ENCODE measurements around the gene ADAT3. TPM values are rescaled to one million over a fixed set of nuclear protein-coding genes. Genes with fewer than 3 reads are reported as not detected.
"Not testable (repeated sequence)": the region's sequence is repeated elsewhere in the genome, so short reads cannot be mapped to it uniquely, and the experiment has no call there.

ADAT3 gene
- total and polyA plus RNA-seq, 9 donors = 1.0 to 3.3 (median 2.2) TPM

DNA sequence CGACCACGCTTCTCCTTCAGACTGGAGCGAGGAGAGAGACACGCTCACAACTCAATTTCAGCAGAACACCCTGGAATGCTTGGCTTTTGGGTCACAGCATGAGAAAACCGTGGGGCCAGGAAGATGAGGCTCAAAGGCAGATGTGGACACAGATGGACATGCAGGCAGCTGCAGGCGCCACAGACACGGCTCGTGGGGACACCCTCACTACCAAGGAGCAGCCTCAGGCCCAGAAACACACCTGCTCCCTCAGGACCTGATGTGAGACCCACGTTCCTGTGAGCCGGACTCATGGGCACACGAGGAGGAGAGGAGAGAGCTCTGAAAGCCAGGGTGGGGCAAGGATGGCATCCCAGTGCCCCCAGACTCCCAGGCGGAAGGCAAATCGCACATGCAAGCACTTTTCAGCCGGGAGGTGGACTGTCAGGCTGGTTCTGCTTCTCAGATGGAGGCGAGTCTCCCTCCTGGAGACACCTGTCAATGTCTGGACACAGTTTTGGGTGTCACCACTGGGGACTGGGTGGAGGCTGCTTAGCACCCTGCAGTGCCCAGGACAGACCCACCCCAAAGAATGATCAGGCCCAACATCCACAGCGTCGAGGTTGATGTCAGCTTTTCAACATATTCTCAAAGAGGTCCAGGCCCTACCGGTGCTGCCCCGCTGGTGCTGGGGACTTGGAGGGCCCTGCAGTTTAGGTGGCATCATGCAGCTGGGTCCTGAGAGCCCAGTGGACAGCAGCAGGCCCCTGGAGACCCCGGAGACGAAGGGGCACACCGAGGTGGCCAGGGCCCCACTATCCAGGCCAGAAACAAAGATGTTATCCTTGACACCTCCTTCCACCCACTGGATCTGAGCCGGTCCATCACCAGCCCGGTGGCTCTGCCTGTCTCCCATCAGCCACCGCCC is 22.2 kb upstream of the ADAT3 start:
- Histone ChIP-seq H3K4me3 (ENCODE audit: low read length) (peak overlapping the region; percentile 98), H3K9me3 (replicated peaks; ENCODE audit: control insufficient read depth, low read depth, low read length) (no peaks in the 10 kb centered on the region)
- 57% methylated on average over 20 of the region's 25 CpGs for WGBS (ENCODE audit: insufficient coverage)

DNA sequence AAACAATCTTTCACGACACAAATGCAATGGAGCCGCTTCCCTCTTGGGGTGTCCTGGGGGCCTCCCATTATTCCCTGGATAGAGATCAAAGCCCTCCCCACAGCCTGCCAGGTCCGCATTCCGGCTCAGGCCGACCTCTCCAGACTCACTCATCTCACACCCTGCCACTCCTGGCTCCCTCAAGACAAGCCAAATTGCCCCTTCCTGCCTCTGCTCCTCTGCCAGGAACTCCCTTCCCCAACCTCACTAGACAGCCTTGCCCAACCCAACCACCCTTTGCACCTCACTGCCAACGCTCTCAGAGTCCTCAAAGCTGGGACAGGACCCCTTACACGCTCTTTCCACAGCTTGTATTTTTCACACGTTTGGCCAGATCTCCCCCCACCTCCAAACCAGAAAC is 21.4 kb upstream of the ADAT3 start:
- DNase-seq = no peak
- peaks cover 42% of the 10 kb centered on the region for H3K4me1 ChIP-seq (ENCODE audit: control insufficient read depth, insufficient read depth, low read length)
- WGBS (ENCODE audit: insufficient coverage) = 28% methylated on average over 6 of the region's 8 CpGs

More for the DNA sequence above, 22.2 kb upstream of the ADAT3 start:
- no peaks in the 10 kb centered on the region for H3K27me3 ChIP-seq (ENCODE audit: control insufficient read depth, insufficient read depth, low read length)
- H3K36me3 ChIP-seq (ENCODE audit: control insufficient read depth, insufficient read depth, low read length) = peaks cover 5% of the 10 kb centered on the region
- H3K4me1 ChIP-seq (ENCODE audit: control insufficient read depth, insufficient read depth, low read length) = peaks cover 42% of the 10 kb centered on the region
- no peak for DNase-seq
- H3K27ac ChIP-seq (ENCODE audit: low read length) = peak overlapping the region; percentile 91

DNA sequence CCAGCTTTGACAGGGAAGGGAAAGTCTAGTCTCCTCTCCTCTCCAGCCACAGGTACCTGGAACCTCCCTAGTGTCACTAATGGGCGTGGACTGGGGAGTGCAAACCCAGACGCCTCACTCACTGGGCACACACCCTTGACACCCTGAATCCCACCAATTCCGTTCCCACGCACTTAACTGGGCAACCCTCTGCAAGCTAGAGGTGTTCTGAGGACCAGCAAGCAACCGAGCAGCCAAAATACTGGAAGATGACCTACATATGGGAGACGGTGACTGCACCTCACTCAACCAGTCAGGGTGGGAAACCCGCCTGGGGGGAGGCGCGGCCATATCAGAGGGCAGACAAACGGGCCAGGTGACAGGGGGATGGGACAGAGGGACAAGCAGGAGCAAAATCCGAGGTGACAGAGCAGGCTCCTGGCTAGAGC is 20.9 kb upstream of the ADAT3 start:
- peaks cover 42% of the 10 kb centered on the region for H3K4me1 ChIP-seq (ENCODE audit: control insufficient read depth, insufficient read depth, low read length)
- 4% methylated on average over 10 of the region's 11 CpGs for WGBS (ENCODE audit: insufficient coverage)
- H3K9me3 ChIP-seq (replicated peaks; ENCODE audit: control insufficient read depth, low read depth, low read length) = no peaks in the 10 kb centered on the region

More for the DNA sequence above, 21.4 kb upstream of the ADAT3 start:
- Histone ChIP-seq H3K27me3 (ENCODE audit: control insufficient read depth, insufficient read depth, low read length) (no peaks in the 10 kb centered on the region), H3K36me3 (ENCODE audit: control insufficient read depth, insufficient read depth, low read length) (peaks cover 5% of the 10 kb centered on the region), H3K9me3 (replicated peaks; ENCODE audit: control insufficient read depth, low read depth, low read length) (no peaks in the 10 kb centered on the region), H3K4me3 (ENCODE audit: low read length) (peak overlapping the region; percentile 98), H3K27ac (ENCODE audit: low read length) (peak overlapping the region; percentile 91)

DNA sequence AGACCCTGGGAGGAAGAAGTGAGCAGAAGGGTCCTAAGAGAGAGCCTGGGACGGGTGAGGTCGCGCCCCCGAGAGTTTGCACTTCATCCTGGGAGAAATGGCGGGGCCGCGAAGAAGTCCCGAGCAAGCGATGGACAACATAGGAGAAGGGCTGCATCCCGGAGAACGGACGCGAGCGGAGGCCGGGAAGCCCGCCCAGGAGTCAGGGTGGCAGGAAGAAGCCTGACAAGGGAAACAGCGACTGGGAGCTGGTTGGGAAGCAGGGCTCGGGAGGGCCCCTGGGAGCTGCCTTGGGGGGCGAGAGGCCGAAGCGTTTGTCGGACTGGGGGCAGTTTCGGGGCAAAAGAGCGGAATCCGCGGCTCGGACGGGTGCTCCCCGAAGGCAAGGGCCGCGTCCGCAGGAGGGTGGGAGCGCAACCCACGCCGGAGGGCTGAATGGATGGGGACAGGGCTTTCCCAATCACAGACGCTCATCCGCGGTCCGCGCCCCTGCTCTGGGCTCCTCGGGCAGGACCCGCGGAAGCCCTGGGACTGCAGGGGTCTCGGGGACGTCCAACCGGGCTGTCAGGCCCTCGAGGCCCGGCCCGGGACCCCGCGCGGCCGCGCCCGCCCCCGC is 20.4 kb upstream of the ADAT3 start:
- peaks cover 42% of the 10 kb centered on the region for H3K4me1 ChIP-seq (ENCODE audit: control insufficient read depth, insufficient read depth, low read length)
- peak overlapping the region; percentile 91 for H3K27ac ChIP-seq (ENCODE audit: low read length)
- DNase-seq = no peak
- under 1% methylated on average over 55 of the region's 56 CpGs for WGBS (ENCODE audit: insufficient coverage)
- H3K9me3 ChIP-seq (replicated peaks; ENCODE audit: control insufficient read depth, low read depth, low read length) = no peaks in the 10 kb centered on the region
- H3K4me3 ChIP-seq (ENCODE audit: low read length) = peak overlapping the region; percentile 98
- peaks cover 5% of the 10 kb centered on the region for H3K36me3 ChIP-seq (ENCODE audit: control insufficient read depth, insufficient read depth, low read length)
- H3K27me3 ChIP-seq (ENCODE audit: control insufficient read depth, insufficient read depth, low read length) = no peaks in the 10 kb centered on the region

More for the DNA sequence above, 20.9 kb upstream of the ADAT3 start:
- H3K4me3 ChIP-seq (ENCODE audit: low read length) = peak overlapping the region; percentile 98
- no peaks in the 10 kb centered on the region for H3K27me3 ChIP-seq (ENCODE audit: control insufficient read depth, insufficient read depth, low read length)
- no peak for DNase-seq
- peak overlapping the region; percentile 91 for H3K27ac ChIP-seq (ENCODE audit: low read length)
- peaks cover 5% of the 10 kb centered on the region for H3K36me3 ChIP-seq (ENCODE audit: control insufficient read depth, insufficient read depth, low read length)

DNA sequence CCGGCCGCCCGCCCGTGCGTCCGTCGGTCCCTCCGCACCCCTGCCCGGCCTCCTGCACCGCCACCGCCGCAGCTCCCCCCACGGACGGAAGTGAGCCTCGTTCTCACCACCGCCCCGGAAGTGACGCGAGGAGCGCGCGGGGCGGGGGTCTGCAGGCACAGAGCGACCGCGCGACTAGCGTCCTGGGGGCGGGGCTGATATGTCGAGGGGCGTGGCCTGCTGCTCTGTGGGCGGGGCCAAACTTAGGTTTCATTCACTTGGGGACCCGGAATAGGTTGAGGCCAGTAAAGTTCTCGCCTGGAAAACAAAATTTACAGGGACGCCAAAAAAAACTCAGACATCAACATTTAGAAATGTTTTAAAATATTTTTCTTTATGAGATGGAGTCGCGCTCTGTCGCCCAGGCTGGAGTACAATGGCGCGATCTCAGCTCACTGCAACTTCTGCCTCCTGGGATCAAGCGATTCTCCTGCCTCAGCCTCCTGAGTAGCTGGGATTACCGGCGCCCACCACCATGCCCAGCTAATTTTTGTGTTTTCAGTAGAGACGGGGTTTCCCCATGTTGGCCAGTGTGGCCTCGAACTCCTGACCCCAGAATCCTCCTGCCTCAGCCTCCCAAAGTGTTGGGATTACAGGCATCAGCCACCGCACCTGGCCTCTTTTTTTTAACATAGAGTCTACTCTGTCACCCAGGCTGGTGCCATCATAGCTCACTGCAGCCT is 19.6 kb upstream of the ADAT3 start, which contains the start of gene ABHD17A:
Gene ABHD17A, minus strand, starts transcription at position 99 of the 722 bp plus-strand sequence. CDS start 3,930 bp downstream, outside the sequence.
- WGBS (ENCODE audit: insufficient coverage) = 25% methylated on average over 33 of the region's 46 CpGs
- not testable (repeated sequence) for H3K9me3 ChIP-seq (replicated peaks; ENCODE audit: control insufficient read depth, low read depth, low read length); H3K36me3 ChIP-seq (ENCODE audit: control insufficient read depth, insufficient read depth, low read length); H3K27me3 ChIP-seq (ENCODE audit: control insufficient read depth, insufficient read depth, low read length)
- peaks cover 41% of the 10 kb centered on the region for H3K4me1 ChIP-seq (ENCODE audit: control insufficient read depth, insufficient read depth, low read length)
- peak; percentile 97 for DNase-seq
- H3K4me3 ChIP-seq (ENCODE audit: low read length) = peak within 1 kb of the TSS; percentile 98
- peak within 1 kb of the TSS; percentile 91 for H3K27ac ChIP-seq (ENCODE audit: low read length)

DNA sequence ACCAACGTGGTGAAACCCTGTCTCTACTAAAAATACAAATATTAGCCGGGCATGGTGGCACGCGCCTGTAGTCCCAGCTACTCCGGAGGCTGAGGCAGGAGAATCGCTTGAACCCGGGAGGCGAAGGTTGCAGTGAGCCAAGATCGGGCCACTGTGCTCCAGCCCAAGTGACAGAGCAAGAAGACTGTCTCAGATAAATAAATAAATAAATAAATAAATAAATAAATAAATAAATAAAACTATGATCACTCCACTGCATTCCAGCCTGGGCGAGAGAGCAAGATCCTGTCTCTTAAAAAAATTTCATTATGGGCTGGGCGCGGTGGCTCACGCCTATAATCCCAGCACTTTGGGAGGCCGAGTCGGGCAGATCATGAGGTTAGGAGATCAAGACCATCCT is 18.8 kb upstream of the ADAT3 start:
- DNase-seq; H3K27ac ChIP-seq (ENCODE audit: low read length); H3K4me3 ChIP-seq (ENCODE audit: low read length); H3K9me3 ChIP-seq (replicated peaks; ENCODE audit: control insufficient read depth, low read depth, low read length); H3K36me3 ChIP-seq (ENCODE audit: control insufficient read depth, insufficient read depth, low read length); H3K27me3 ChIP-seq (ENCODE audit: control insufficient read depth, insufficient read depth, low read length): not testable (repeated sequence)
- WGBS (ENCODE audit: insufficient coverage) = 94% methylated on average over 11 of the region's 15 CpGs
- peaks cover 36% of the 10 kb centered on the region for H3K4me1 ChIP-seq (ENCODE audit: control insufficient read depth, insufficient read depth, low read length)

DNA sequence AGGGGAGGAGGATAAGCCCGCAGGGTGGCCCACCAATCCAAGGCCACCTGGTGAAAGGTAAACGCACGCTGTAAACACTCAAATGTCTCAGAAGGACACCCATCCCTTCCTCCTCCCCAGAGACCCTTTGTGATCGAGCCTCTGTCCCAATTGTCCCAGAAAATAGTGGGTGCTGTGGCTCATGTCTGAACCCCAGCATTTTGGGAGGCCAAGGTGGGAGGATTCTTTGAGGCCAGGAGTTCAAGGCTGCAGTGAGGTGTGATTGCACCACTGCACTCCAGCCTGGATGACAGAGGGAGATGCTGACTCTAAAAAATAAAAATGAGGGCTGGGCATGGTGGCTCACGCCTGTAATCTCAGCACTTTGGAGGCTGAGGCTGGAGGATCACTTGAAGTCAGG is 16.8 kb upstream of the ADAT3 start:
- H3K27ac ChIP-seq (ENCODE audit: low read length) = no peak overlapping the region
- 91% methylated on average over 1 of the region's 5 CpGs for WGBS (ENCODE audit: insufficient coverage)
- no peaks in the 10 kb centered on the region for H3K9me3 ChIP-seq (replicated peaks; ENCODE audit: control insufficient read depth, low read depth, low read length)
- no peak overlapping the region for H3K4me3 ChIP-seq (ENCODE audit: low read length)
- H3K27me3 ChIP-seq (ENCODE audit: control insufficient read depth, insufficient read depth, low read length) = no peaks in the 10 kb centered on the region
- no peaks in the 10 kb centered on the region for H3K36me3 ChIP-seq (ENCODE audit: control insufficient read depth, insufficient read depth, low read length)
- H3K4me1 ChIP-seq (ENCODE audit: control insufficient read depth, insufficient read depth, low read length) = peaks cover 19% of the 10 kb centered on the region
- no peak for DNase-seq

DNA sequence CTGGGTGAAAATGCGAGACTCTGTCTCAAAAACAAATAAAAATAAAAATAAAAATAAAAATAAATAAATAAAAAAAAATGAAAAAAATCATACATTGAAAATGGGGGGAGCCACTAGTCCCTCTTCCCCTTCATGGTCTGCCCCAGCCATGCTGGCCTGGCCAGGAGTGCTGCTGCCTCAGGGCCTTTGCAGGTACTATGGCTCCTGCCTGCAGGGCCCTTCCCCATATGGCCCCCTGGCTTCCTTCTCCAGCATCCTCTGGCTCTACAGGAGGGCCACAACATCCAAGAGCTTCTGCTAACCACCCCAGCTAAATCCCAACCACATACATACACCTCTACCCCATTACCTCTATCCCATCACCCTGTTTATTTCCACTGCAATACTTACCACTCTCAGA is 15.3 kb upstream of the ADAT3 start:
- Histone ChIP-seq H3K36me3 (ENCODE audit: control insufficient read depth, insufficient read depth, low read length) (no peaks in the 10 kb centered on the region), H3K4me1 (ENCODE audit: control insufficient read depth, insufficient read depth, low read length) (peaks cover 7% of the 10 kb centered on the region), H3K4me3 (ENCODE audit: low read length) (no peak overlapping the region), H3K9me3 (replicated peaks; ENCODE audit: control insufficient read depth, low read depth, low read length) (no peaks in the 10 kb centered on the region), H3K27me3 (ENCODE audit: control insufficient read depth, insufficient read depth, low read length) (no peaks in the 10 kb centered on the region), H3K27ac (ENCODE audit: low read length) (no peak overlapping the region)
- DNase-seq = no peak
- WGBS (ENCODE audit: insufficient coverage) = no CpG with 5 or more reads among the region's 1 CpG

DNA sequence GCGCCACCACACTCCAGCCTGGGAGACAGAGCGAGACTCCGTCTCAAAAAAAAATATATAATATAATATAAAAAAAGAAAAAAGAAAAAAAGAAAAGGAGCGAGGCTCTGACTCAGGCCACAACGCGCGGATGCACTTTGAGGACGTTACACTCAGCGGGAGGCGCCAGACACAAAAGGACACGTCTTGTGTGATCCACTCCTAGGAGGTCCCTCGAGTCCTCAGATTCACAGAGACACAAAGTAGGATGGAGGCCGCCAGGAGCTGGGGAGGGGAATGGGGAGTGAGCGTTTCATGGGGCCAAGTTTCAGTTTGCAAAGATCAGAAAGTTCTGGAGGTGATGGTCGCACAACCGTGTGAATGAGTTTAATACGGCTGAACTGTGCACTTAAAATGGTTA is 11.4 kb upstream of the ADAT3 start:
- Histone ChIP-seq H3K4me3 (ENCODE audit: low read length) (no peak overlapping the region), H3K27ac (ENCODE audit: low read length) (no peak overlapping the region), H3K27me3 (ENCODE audit: control insufficient read depth, insufficient read depth, low read length) (no peaks in the 10 kb centered on the region), H3K36me3 (ENCODE audit: control insufficient read depth, insufficient read depth, low read length) (no peaks in the 10 kb centered on the region), H3K4me1 (ENCODE audit: control insufficient read depth, insufficient read depth, low read length) (peaks cover 14% of the 10 kb centered on the region), H3K9me3 (replicated peaks; ENCODE audit: control insufficient read depth, low read depth, low read length) (no peaks in the 10 kb centered on the region)
- 66% methylated on average over 13 of the region's 17 CpGs for WGBS (ENCODE audit: insufficient coverage)
- DNase-seq = no peak

DNA sequence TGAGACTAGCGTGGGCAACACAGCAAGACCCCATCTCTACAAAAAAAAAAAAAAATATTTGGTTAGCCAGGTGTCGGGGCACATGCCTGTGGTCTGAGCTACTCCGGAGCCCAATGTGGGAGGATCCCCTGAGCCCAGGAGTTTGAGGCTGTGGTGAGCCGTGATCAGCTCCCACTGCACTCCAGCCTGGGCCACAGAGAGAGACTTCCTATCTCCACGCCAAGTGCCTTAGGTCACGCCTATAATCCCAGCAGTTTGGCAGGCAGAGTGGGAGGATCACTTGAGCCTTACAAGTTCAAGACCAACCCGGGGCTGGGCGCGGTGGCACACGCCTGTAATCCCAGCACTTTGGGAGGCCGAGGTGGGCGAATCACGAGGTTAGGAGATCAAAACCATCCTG is 8.7 kb upstream of the ADAT3 start:
- no peak overlapping the region for H3K27ac ChIP-seq (ENCODE audit: low read length)

More for the DNA sequence above, 8.7 kb upstream of the ADAT3 start:
- H3K4me3 ChIP-seq (ENCODE audit: low read length) = no peak overlapping the region
- no peaks in the 10 kb centered on the region for H3K9me3 ChIP-seq (replicated peaks; ENCODE audit: control insufficient read depth, low read depth, low read length)
- WGBS (ENCODE audit: insufficient coverage) = 68% methylated on average over 7 of the region's 13 CpGs
- peaks cover 14% of the 10 kb centered on the region for H3K4me1 ChIP-seq (ENCODE audit: control insufficient read depth, insufficient read depth, low read length)
- H3K27me3 ChIP-seq (ENCODE audit: control insufficient read depth, insufficient read depth, low read length) = no peaks in the 10 kb centered on the region
- H3K36me3 ChIP-seq (ENCODE audit: control insufficient read depth, insufficient read depth, low read length) = no peaks in the 10 kb centered on the region
- no peak for DNase-seq
